Fibroblast of villous mesenchyme (primary cell): ENCODE measurements around the gene KLK5. TPM values are rescaled to one million over a fixed set of nuclear protein-coding genes. Genes with fewer than 3 reads are reported as not detected.

Experiments
- DNase-seq: peaks from one replicate; pipeline ENCODE4 v3.0.0-alpha.2; 2010; ENCODE audit warnings: low read depth
- H3K4me3 ChIP-seq: 2 replicates; pipeline ENCODE4 v1.5.1; 2011; ENCODE audit warnings: low read depth, mild to moderate bottlenecking, low read length
- total RNA-seq: library from RNA; depleted of rRNA; stranded (reverse); fragments of >200 nt; gene quantifications from 2 replicates; pipeline ENCODE4 v1.2.3, GENCODE V29; 2012
- TF ChIP-seq, protein P1 (sequence below): IDR thresholded peaks from 2 replicates; pipeline ENCODE4 v1.5.1; 2012; ENCODE audit warnings: low read depth, mild to moderate bottlenecking, low read length; ENCODE audit not compliant: insufficient read depth

KLK5 gene
- total RNA-seq, 1 donor = not detected

DNA sequence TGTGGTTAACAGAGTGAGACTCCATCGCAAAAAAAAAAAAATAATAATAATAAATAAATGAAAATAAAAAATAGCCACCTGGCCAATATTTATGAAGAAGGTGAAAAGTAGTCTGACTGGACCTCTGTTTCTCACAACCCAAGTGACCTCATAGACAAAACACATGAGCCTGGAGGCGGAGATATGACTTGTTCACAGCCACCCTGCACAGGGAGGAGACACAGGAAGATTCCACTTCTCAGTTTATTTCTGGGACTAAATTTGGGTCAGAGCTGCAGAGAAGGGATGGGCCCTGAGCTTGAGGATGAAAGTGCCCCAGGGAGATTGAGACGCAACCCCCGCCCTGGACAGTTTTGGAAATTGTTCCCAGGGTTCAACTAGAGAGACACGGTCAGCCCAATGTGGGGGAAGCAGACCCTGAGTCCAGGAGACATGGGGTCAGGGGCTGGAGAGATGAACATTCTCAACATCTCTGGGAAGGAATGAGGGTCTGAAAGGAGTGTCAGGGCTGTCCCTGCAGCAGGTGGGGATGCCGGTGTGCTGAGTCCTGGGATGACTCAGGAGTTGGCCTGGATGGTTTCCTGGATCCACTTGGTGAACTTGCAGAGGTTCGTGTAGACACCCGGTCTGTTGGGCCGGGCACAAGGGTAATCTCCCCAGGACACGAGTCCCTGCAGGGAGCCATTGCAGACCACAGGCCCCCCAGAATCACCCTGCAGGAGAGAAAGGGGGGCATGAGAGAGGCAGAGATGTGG, 9.6 kb downstream of the KLK5 start:
- no peak for DNase-seq
- TF ChIP-seq, protein P1, sequence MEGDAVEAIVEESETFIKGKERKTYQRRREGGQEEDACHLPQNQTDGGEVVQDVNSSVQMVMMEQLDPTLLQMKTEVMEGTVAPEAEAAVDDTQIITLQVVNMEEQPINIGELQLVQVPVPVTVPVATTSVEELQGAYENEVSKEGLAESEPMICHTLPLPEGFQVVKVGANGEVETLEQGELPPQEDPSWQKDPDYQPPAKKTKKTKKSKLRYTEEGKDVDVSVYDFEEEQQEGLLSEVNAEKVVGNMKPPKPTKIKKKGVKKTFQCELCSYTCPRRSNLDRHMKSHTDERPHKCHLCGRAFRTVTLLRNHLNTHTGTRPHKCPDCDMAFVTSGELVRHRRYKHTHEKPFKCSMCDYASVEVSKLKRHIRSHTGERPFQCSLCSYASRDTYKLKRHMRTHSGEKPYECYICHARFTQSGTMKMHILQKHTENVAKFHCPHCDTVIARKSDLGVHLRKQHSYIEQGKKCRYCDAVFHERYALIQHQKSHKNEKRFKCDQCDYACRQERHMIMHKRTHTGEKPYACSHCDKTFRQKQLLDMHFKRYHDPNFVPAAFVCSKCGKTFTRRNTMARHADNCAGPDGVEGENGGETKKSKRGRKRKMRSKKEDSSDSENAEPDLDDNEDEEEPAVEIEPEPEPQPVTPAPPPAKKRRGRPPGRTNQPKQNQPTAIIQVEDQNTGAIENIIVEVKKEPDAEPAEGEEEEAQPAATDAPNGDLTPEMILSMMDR = no peak
- H3K4me3 ChIP-seq = no peak overlapping the region

DNA sequence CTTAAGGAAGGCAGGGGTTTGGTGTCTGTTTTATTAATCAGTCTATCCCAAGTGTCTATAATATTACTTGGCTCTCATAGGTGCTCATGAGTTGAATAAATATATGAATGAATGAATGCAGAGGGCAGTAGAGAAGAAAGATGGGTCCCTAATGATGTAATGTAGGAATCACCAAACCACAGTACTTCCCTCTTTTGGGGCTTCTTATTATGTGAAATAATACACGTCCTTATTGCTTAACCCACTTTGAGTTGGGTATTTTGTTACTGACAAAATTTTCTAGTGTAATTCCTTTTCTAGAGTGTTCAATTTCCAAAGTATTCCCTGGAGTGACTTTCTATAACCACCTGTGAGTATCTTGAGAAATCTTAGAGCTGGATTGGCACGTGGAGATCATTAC, 13.2 kb downstream of the KLK5 start:
- TF ChIP-seq, protein P1 = no peak
- DNase-seq = no peak
- H3K4me3 ChIP-seq = no peak overlapping the region

DNA sequence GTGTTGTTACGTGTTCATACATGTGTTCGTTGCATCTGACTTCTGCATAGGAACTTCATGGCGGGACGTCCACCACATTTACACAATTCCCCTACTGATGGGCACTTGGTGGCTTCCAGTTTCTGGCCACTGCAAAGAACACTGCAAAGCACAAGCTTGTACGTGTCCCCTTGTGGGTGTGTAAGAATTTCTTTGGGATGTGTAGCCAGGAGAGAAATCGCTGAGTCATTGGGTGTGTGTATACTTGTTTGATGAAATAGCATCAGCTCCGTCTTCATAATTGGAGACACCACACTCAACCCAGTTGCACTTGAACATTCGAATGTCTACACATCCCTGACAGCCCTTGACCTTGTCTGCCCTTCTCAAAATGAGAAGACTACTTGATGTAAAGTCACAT, 19.2 kb downstream of the KLK5 start:
- DNase-seq = peak; percentile 17
- H3K4me3 ChIP-seq = no peak overlapping the region
- TF ChIP-seq, protein P1 = no peak

DNA sequence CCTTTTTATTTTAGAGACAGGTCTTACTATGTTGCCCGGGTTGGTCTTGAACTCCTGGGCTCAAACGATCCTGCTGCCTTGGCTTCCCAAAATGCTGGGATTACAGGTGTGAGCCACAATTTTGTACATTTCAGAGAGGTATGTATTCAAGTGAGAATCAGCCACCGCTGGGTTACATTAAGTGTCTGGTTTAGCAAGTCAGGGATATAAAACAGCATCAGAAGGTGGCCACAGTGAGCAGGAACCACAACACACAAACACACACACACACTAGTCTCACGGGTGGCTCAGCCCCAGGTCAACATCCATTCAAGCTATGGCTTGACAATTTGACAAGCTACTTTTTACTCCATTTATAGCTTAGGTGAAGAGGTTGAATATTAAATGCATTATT, 20.2 kb downstream of the KLK5 start:
- no peak for DNase-seq
- TF ChIP-seq, protein P1 = no peak
- H3K4me3 ChIP-seq = no peak overlapping the region

DNA sequence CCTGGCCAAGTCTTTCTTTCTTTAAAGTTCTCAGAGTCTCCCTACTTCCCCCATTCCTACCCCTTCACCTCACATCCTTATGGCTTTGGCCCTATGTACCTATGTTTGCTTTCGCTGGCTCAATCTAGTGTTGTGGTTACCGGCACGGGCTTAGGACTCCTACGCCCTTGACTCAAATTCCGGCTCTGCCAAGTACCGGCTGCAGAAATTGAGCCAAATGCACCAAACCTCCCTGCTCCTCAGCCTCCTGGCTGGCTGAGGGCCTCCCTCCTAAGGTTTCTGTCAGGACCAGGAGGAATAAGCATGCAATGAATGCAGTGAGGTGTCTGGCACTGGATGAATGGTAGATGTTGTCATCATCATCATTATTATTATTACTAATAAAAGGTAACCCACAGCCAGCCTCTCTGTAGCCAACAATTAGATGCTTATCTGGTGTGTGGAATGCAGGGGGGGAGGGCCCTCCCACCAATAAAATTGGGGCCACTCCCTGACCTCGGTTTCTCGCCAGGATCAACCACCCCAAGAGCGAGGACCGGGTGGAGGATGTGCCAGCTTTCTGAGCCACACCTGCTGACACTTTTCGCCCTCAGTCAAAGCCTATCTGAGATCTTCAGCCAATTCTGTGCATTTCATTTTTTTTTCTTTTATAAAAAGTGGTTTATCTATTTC, 20.7 kb downstream of the KLK5 start:
- no peak for DNase-seq
- TF ChIP-seq, protein P1 = no peak
- H3K4me3 ChIP-seq = no peak overlapping the region

DNA sequence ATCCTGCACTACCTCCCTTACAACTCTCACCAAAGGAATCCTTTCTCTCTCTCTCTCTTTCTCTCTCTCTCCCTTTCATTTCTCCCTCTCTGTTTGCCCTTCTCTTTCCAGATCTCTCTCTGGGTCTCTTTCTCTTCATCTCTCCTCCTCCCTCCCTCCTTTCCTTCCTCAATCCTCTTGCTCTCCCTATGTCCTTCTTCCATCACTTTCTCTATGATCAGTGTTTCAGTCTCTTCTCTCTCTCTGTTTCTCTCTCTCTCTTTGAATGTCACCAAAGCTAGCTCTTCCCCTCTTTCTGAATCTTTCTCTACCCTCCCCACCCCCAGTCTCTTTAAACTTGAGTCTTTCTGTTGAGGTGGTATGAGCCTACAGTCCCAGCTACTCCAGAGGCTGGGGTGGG, 21.8 kb downstream of the KLK5 start:
- DNase-seq = no peak
- TF ChIP-seq, protein P1 = no peak
- H3K4me3 ChIP-seq = no peak overlapping the region

DNA sequence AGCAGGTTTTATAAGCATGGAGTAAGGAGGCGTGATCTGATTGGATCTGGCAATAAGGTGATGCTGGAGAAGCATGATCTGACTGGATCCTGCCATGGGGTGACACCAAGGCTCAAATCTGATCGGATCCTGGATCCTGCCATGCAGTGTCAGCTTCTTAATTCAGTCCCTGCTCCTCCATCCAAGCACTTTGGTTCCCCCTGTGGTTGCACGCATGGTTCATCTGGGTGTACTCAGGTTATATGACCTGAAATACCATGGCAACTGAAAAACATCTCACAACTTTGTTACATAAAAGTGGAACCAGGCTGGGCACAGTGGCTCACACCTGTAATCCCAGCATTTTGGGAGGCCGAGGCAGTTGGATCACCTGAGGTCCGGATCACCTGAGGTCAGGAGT, 24.0 kb downstream of the KLK5 start:
- DNase-seq = no peak
- no peak overlapping the region for H3K4me3 ChIP-seq
- TF ChIP-seq, protein P1 = no peak
